Small intestine (tissue), 7 donors: Measurements from ENCODE around the gene TMEM266. TPM values are rescaled to one million over a fixed set of nuclear protein-coding genes. Genes with fewer than 3 reads are reported as not detected.

ENCODE experiments used
- DNase-seq, 2 donors: peaks; one replicate each; pipeline versions ENCODE4 v3.0.0 to v3.0.0-alpha.2; 2013
- FAIRE-seq: peaks from 2 replicates; lab custom pipeline; 2012; peaks lifted over from hg19 to GRCh38; lab: Jason Lieb, UNC
- H3K27ac ChIP-seq, 3 donors: one replicate each; pipeline ENCODE4 v1.5.1; 2013; ENCODE audit warnings: low read length in 2 of 3, mild to moderate bottlenecking in 2 of 3, control low read depth in 1 of 3, inconsistent platforms in 1 of 3, low read depth in 1 of 3, moderate library complexity in 1 of 3
- H3K27me3 ChIP-seq, 3 donors: one replicate each; pipeline ENCODE4 v1.6.1; 2013; ENCODE audit warnings: low read length in 3 of 3, inconsistent platforms in 1 of 3; ENCODE audit not compliant: control insufficient read depth in 3 of 3, insufficient read depth in 3 of 3
- H3K36me3 ChIP-seq, 3 donors: one replicate each; pipeline ENCODE4 v1.6.1; 2013; ENCODE audit warnings: low read length in 3 of 3, inconsistent platforms in 1 of 3, low read depth in 1 of 3, mild to moderate bottlenecking in 1 of 3, moderate library complexity in 1 of 3; ENCODE audit not compliant: control insufficient read depth in 3 of 3, insufficient read depth in 2 of 3
- H3K4me1 ChIP-seq, 3 donors: one replicate each; pipeline ENCODE4 v1.6.1; 2013; ENCODE audit warnings: low read length in 2 of 3, inconsistent platforms in 1 of 3, low read depth in 1 of 3, mild to moderate bottlenecking in 1 of 3, moderate library complexity in 1 of 3; ENCODE audit not compliant: control insufficient read depth in 3 of 3, insufficient read depth in 2 of 3
- H3K4me3 ChIP-seq, 3 donors: one replicate each; pipeline ENCODE4 v1.5.1; 2013; ENCODE audit warnings: low read length in 3 of 3, control low read depth in 1 of 3, inconsistent platforms in 1 of 3, low read depth in 1 of 3, mild to moderate bottlenecking in 1 of 3, moderate library complexity in 1 of 3
- H3K9me3 ChIP-seq, 2 donors: one replicate each; pipeline ENCODE4 v1.6.1; 2013; ENCODE audit warnings: low read depth in 1 of 2, low read length in 1 of 2; ENCODE audit not compliant: control insufficient read depth in 2 of 2, insufficient read depth in 1 of 2
- WGBS, 3 donors: extraction: QIAGEN DNeasy Blood & Tissue Kit; methylation state at CpG; one replicate each; pipeline ENCODE4 v1.1.7; 2013; 5-methylcytosine and 5-hydroxymethylcytosine counted together
- polyA plus RNA-seq, 4 donors: library from polyadenylated mRNA; stranded (reverse) in 3 of 4; unstranded in 1 of 4; fragments of 200-250 nt in 3 of 4; fragments of 120-200 nt in 1 of 4; gene quantifications; one replicate each; pipeline versions ENCODE4 v1.2.1 to v1.2.3, GENCODE V29; 2013
- donor health status: healthy with polysubstance abuse.
- donor health status: control.
- donor health status: control.
- donor health status: Bipolar disorder and iron deficiency.
- donor health status: healthy.

The TMEM266 gene
- polyA plus RNA-seq, 4 donors, result 0.88 to 1.1 TPM; not detected in 2

DNA sequence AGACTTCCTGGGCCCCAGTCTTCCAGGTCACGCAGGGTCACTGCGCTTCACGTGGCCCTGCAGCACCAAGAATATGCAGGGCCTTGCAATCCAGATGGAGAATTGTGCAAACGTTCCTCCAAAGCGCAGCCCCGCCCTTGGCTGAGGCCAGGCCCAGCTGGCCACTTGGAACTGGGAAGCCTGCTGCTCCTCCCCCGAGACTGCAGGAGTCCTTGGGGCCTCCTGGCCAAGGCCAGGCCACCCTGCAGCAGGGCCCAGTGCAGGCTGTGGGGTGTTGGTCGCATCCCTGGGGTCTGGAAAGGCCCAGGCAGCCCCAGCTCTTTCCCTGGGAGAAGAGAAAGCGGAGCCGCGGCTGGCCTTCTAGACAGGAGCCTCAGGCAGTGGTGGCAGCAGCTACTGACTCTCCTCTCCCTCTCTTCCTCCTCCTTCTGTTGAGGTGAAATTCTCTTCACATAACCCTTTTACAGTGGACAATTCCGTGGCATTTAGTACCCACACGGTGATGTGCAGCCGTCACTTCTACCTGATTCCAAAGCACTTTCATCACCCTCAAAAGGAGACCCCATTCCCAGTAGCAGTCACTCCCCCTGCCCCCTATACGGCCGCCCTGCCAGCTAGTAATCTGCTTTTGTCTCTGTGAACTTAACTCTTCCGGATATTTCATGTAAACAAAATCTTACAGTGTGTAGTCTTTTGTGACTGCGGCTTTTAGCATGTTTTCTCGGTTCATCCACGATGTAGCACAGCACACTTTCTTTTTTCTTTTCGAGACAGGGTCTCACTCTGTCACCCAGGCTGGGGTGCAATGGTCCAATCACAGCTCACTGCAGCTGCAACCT is 103.9 kb downstream of the TMEM266 start:
- Histone ChIP-seq H3K27ac (peak overlapping the region in 2 of 3 donors; percentile 13 to 64), H3K9me3 (no peaks in the 10 kb centered on the region), H3K27me3 (peaks cover 0 to 2% (median 0%) of the 10 kb centered on the region in 3 donors), H3K4me1 (peaks cover 0 to 8% (median 0%) of the 10 kb centered on the region in 3 donors), H3K4me3 (no peak overlapping the region), H3K36me3 (no peaks in the 10 kb centered on the region)
- 65 to 78% (median 67%) methylated on average over 21 of the region's 21 CpGs for WGBS, 3 donors
- DNase-seq, result peak in 1 of 2 donors; percentile 68
- no peak for FAIRE-seq

GRCh38 chr15:76164602-76165001 is 104.8 kb downstream of the TMEM266 start:
- WGBS, 3 donors, result 88 to 91% (median 90%) methylated on average over 8 of the region's 8 CpGs
- no peak overlapping the region for H3K4me3 ChIP-seq
- no peaks in the 10 kb centered on the region for H3K9me3 ChIP-seq
- H3K4me1 ChIP-seq, result peaks cover 0 to 8% (median 0%) of the 10 kb centered on the region in 3 donors
- FAIRE-seq, result no peak
- no peaks in the 10 kb centered on the region for H3K36me3 ChIP-seq
- H3K27me3 ChIP-seq, result peaks cover 0 to 2% (median 0%) of the 10 kb centered on the region in 3 donors
- DNase-seq, result no peak
- no peak overlapping the region for H3K27ac ChIP-seq

DNA sequence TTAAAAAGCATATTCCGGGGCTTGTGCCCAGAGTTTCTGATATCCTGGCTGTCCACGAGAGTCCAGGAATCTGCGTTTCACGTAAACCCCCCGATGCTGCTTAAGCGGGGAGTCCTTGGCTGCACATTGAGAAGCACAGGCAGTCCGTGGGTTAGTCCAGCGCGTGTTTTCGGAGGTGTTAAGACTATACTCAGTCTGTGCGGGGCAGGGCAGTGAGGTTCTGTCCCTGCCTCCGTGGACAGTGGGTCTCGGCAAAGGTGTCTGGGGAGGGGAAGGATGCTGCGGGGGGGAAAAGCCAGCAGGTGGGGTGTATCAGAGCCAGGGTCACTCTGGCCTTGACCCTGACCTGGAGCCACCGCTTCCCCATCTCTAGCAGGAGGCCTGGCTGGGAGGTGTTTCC is 106.2 kb downstream of the TMEM266 start:
- no peak for FAIRE-seq
- WGBS, 3 donors, result 91 to 93% (median 91%) methylated on average over 15 of the region's 15 CpGs
- Histone ChIP-seq H3K36me3 (no peaks in the 10 kb centered on the region), H3K4me1 (peaks cover 0 to 8% (median 0%) of the 10 kb centered on the region in 3 donors), H3K27ac (no peak overlapping the region), H3K27me3 (peaks cover 0 to 2% (median 0%) of the 10 kb centered on the region in 3 donors), H3K9me3 (no peaks in the 10 kb centered on the region), H3K4me3 (no peak overlapping the region)
- DNase-seq, result no peak

- 86 to 90% (median 89%) methylated on average over 14 of the region's 14 CpGs for WGBS, 3 donors
- peaks cover 0 to 2% (median 0%) of the 10 kb centered on the region in 3 donors for H3K27me3 ChIP-seq
- H3K36me3 ChIP-seq, result no peaks in the 10 kb centered on the region
- peaks cover 0 to 2% (median 0%) of the 10 kb centered on the region in 3 donors for H3K4me1 ChIP-seq
- no peak overlapping the region for H3K4me3 ChIP-seq
- no peak for FAIRE-seq
- H3K27ac ChIP-seq, result no peak overlapping the region
- no peaks in the 10 kb centered on the region for H3K9me3 ChIP-seq
- DNase-seq, result no peak
Measured at GRCh38 chr15:76168237-76168984, 108.6 kb downstream of the TMEM266 start.

- WGBS, 3 donors, result 70 to 75% (median 72%) methylated on average over 4 of the region's 4 CpGs
- no peak overlapping the region for H3K4me3 ChIP-seq
- no peaks in the 10 kb centered on the region for H3K36me3 ChIP-seq
- no peaks in the 10 kb centered on the region for H3K4me1 ChIP-seq
- no peak for DNase-seq
- no peak overlapping the region for H3K27ac ChIP-seq
- H3K9me3 ChIP-seq, result peaks cover 0 to 2% of the 10 kb centered on the region in 2 donors
- no peak for FAIRE-seq
- peaks cover 0 to 2% (median 0%) of the 10 kb centered on the region in 3 donors for H3K27me3 ChIP-seq
Measured at GRCh38 chr15:76169018-76169417, 109.2 kb downstream of the TMEM266 start.

GRCh38 chr15:76169911-76170800 is 110.4 kb downstream of the TMEM266 start:
- Histone ChIP-seq H3K27ac (peak overlapping the region in 1 of 3 donors; percentile 48), H3K36me3 (no peaks in the 10 kb centered on the region), H3K27me3 (peaks cover 0 to 2% (median 0%) of the 10 kb centered on the region in 3 donors), H3K4me3 (no peak overlapping the region), H3K4me1 (no peaks in the 10 kb centered on the region), H3K9me3 (peaks cover 0 to 6% of the 10 kb centered on the region in 2 donors)
- DNase-seq, result no peak
- WGBS, 3 donors, result 73 to 85% (median 75%) methylated on average over 16 of the region's 16 CpGs
- FAIRE-seq, result no peak

GRCh38 chr15:76172782-76173181 is 113.0 kb downstream of the TMEM266 start:
- Histone ChIP-seq H3K4me1 (no peaks in the 10 kb centered on the region), H3K9me3 (peaks cover 0 to 8% of the 10 kb centered on the region in 2 donors), H3K4me3 (no peak overlapping the region), H3K27me3 (no peaks in the 10 kb centered on the region), H3K27ac (peak overlapping the region in 1 of 3 donors; percentile 33), H3K36me3 (no peaks in the 10 kb centered on the region)
- no peak for FAIRE-seq
- WGBS, 3 donors, result 61 to 75% (median 72%) methylated on average over 16 of the region's 16 CpGs
- DNase-seq, result peak in 1 of 2 donors; percentile 17
